Caco-2 (cell line): ENCODE data around the gene COL1A2. TPM values are rescaled to one million over a fixed set of nuclear protein-coding genes. Genes with fewer than 3 reads are reported as not detected.

Experiments used
- BruUV-seq: library from RNA; stranded (reverse); fragments of 400-500 nt; replicated peaks from 2 replicates; lab custom pipeline; 2021; lab: Mats Ljungman, UMichigan
- CTCF ChIA-PET: fragments of 300-600 bp; sonication (Branson Sonifier 250); formaldehyde crosslinking; loops from one replicate; lab custom pipeline; 2022; ENCODE audit warnings: antibody characterized with exemption; lab: Charles Lee
- POLR2A ChIA-PET: fragments of 300-600 bp; sonication (Branson Sonifier 250); formaldehyde crosslinking; loops from one replicate; lab custom pipeline; 2022; ENCODE audit warnings: antibody characterized with exemption; lab: Charles Lee
- DNase-seq, 2 experiments: peaks; one replicate each; pipeline versions ENCODE4 v3.0.0 to v3.0.0-alpha.2; 2020 to 2022
- H3K27me3 ChIP-seq: replicated peaks from 2 replicates; pipeline ENCODE4 v1.6.0; 2011; ENCODE audit warnings: low read length; ENCODE audit not compliant: control insufficient read depth, insufficient read depth
- H3K36me3 ChIP-seq: 2 replicates; pipeline ENCODE4 v1.5.1; 2011; ENCODE audit warnings: low read length; ENCODE audit not compliant: control insufficient read depth, insufficient read depth
- H3K4me1 ChIP-seq: fragments of 250-450 bp; sonication (Bioruptor Pico); 2 replicates; pipeline ENCODE4 v1.5.1; 2020; ENCODE audit warnings: mild to moderate bottlenecking
- H3K4me3 ChIP-seq: 2 replicates; pipeline ENCODE4 v1.5.1; 2011; ENCODE audit warnings: low read depth, mild to moderate bottlenecking, control low read depth, low read length
- H3K9me3 ChIP-seq: fragments of 250-450 bp; sonication (Bioruptor Pico); 2 replicates; pipeline ENCODE4 v1.5.1; 2020; ENCODE audit warnings: mild to moderate bottlenecking, moderate library complexity
- H3K27ac Mint-ChIP-seq: one replicate; pipeline ENCODE4 v1.8.0; 2022; ENCODE audit warnings: mixed read lengths; ENCODE audit not compliant: unreplicated experiment
- H3K27me3 Mint-ChIP-seq: one replicate; pipeline ENCODE4 v1.8.0; 2022; ENCODE audit warnings: mixed read lengths; ENCODE audit not compliant: insufficient read depth, unreplicated experiment
- H3K36me3 Mint-ChIP-seq: one replicate; pipeline ENCODE4 v1.8.0; 2022; ENCODE audit warnings: mild to moderate bottlenecking, mixed read lengths; ENCODE audit not compliant: insufficient read depth, unreplicated experiment
- H3K4me1 Mint-ChIP-seq: one replicate; pipeline ENCODE4 v1.8.0; 2022; ENCODE audit warnings: low read depth, mixed read lengths; ENCODE audit not compliant: unreplicated experiment
- H3K4me3 Mint-ChIP-seq: one replicate; pipeline ENCODE4 v1.8.0; 2022; ENCODE audit warnings: mild to moderate bottlenecking, moderate library complexity, mixed read lengths; ENCODE audit not compliant: unreplicated experiment
- H3K9me3 Mint-ChIP-seq: one replicate; pipeline ENCODE4 v1.8.0; 2022; ENCODE audit warnings: mixed read lengths; ENCODE audit not compliant: unreplicated experiment
- intact Hi-C: fragments of 100-400 bp; cut with micrococcal nuclease; formaldehyde crosslinking; loops from one replicate; pipeline ENCODE4 v1.10.0; 2022; ENCODE audit not compliant: unreplicated experiment
- total RNA-seq: library from RNA; stranded (reverse); gene quantifications from 2 replicates; pipeline ENCODE4 v1.2.3, GENCODE V29; 2022
- TF ChIP-seq, protein P1 (sequence below), 2 experiments: fragments of 200-600 bp in 1 of 2; IDR thresholded peaks; 1 replicate in 1 of 2; 2 replicates in 1 of 2; pipeline versions ENCODE4 v1.5.1 to v1.8.0; 2011 to 2022; ENCODE audit warnings: antibody characterized with exemption in 1 of 2, control low read depth in 1 of 2, inconsistent platforms in 1 of 2, low read depth in 1 of 2, low read length in 1 of 2, mild to moderate bottlenecking in 1 of 2, moderate library complexity in 1 of 2; ENCODE audit not compliant: insufficient read depth in 1 of 2, severe bottlenecking in 1 of 2, unreplicated experiment in 1 of 2

The COL1A2 gene
- total RNA-seq, 1 experiment from 2014 or later = 2.6 TPM

DNA sequence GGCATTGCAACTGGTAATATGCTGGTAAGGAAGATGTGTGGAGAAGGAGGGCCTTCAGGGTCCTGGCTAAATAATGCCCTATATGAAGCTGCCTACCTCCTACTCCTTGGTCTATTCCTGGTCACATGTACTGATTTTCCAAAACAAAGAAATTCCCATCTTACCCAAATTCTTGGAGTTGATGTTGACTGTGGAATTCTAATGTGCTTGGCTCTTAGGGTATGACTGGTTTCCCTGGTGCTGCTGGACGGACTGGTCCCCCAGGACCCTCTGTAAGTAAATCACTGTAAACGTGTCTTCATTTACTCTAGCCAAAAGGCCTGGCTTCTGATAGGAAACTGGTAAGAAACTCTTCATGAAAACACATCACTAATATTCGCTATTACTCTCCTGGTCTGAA is 27.0 kb downstream of the COL1A2 start:
- TF ChIP-seq, protein P1, sequence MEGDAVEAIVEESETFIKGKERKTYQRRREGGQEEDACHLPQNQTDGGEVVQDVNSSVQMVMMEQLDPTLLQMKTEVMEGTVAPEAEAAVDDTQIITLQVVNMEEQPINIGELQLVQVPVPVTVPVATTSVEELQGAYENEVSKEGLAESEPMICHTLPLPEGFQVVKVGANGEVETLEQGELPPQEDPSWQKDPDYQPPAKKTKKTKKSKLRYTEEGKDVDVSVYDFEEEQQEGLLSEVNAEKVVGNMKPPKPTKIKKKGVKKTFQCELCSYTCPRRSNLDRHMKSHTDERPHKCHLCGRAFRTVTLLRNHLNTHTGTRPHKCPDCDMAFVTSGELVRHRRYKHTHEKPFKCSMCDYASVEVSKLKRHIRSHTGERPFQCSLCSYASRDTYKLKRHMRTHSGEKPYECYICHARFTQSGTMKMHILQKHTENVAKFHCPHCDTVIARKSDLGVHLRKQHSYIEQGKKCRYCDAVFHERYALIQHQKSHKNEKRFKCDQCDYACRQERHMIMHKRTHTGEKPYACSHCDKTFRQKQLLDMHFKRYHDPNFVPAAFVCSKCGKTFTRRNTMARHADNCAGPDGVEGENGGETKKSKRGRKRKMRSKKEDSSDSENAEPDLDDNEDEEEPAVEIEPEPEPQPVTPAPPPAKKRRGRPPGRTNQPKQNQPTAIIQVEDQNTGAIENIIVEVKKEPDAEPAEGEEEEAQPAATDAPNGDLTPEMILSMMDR (IDR thresholded peaks at IDR 0.05; ENCODE audit: insufficient read depth in 1 of 2, low read depth in 1 of 2, low read length in 1 of 2, severe bottlenecking in 1 of 2, unreplicated experiment in 1 of 2) = no peak
- Mint-ChIP-seq H3K27me3 (peaks cover 18% of the 10 kb centered on the region), H3K27ac (no peak overlapping the region), H3K4me1 (no peaks in the 10 kb centered on the region), H3K36me3 (peaks cover 6% of the 10 kb centered on the region), H3K4me3 (no peak overlapping the region), H3K9me3 (no peaks in the 10 kb centered on the region)
- Histone ChIP-seq H3K4me1 (no peaks in the 10 kb centered on the region), H3K9me3 (no peaks in the 10 kb centered on the region), H3K36me3 (no peaks in the 10 kb centered on the region), H3K4me3 (no peak overlapping the region), H3K27me3 (no peaks in the 10 kb centered on the region)
- intact Hi-C loops = no loop called here
- no peak for DNase-seq
- BruUV-seq = no TSS peak
- POLR2A ChIA-PET = no interaction called here
- CTCF ChIA-PET = no interaction called here

DNA sequence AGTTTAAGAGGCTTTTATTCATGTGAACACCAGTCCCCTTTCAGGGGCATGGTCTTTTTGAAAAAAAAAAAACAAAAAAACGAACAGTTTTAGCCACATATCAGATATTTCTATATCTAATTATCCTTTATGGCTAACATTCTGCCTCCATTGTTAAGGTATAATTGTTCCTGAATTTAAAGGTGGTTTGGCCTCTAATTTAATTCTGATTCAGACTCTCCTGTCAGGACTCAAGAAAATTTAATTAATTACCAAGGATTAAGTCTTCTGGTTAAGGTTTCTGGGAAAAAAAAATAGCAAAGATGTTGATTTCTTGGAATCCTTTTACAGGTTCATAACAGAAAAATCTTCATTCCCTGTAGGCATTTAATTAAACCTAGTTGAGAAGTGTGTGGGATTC is 27.4 kb downstream of the COL1A2 start:
- ChIA-PET CTCF (no interaction called here), POLR2A (no interaction called here)
- H3K27me3 ChIP-seq = no peaks in the 10 kb centered on the region
- H3K4me1 Mint-ChIP-seq = no peaks in the 10 kb centered on the region
- no peak for DNase-seq
- intact Hi-C loops = no loop called here
- H3K4me1 ChIP-seq = no peaks in the 10 kb centered on the region
- no TSS peak for BruUV-seq
- peaks cover 18% of the 10 kb centered on the region for H3K27me3 Mint-ChIP-seq
- H3K4me3 ChIP-seq = no peak overlapping the region
- TF ChIP-seq, protein P1 (IDR thresholded peaks at IDR 0.05; ENCODE audit: insufficient read depth in 1 of 2, low read depth in 1 of 2, low read length in 1 of 2, severe bottlenecking in 1 of 2, unreplicated experiment in 1 of 2) = no peak
- H3K36me3 Mint-ChIP-seq = peaks cover 6% of the 10 kb centered on the region
- H3K9me3 ChIP-seq = no peaks in the 10 kb centered on the region
- no peak overlapping the region for H3K27ac Mint-ChIP-seq
- no peaks in the 10 kb centered on the region for H3K36me3 ChIP-seq
- H3K9me3 Mint-ChIP-seq = no peaks in the 10 kb centered on the region
- no peak overlapping the region for H3K4me3 Mint-ChIP-seq

DNA sequence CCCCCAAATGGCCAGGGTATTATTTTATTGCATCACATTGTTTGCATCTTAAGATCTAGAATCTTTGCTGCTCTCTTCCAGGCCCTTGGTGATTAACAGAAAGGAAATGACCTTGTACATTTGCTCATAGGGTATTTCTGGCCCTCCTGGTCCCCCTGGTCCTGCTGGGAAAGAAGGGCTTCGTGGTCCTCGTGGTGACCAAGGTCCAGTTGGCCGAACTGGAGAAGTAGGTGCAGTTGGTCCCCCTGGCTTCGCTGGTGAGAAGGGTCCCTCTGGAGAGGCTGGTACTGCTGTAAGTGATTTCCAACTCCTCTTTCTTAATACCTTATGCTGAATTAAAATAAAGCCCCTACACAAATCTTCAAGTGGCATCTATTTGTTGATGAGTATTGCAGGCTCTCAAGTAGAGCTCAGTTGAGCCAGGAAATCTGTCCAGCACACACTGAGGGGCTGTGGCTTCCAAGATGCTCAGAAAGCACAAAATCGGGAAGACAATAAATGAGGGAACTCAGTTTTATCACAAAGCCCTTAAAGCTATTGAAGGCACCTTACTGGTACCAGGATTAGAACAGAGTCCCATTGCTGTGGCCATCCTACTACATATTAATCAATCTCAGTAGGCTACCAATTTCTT is 28.2 kb downstream of the COL1A2 start:
- DNase-seq = no peak
- ChIA-PET CTCF (no interaction called here), POLR2A (no interaction called here)
- intact Hi-C loops = no loop called here
- Histone ChIP-seq H3K36me3 (no peaks in the 10 kb centered on the region), H3K4me3 (no peak overlapping the region), H3K4me1 (no peaks in the 10 kb centered on the region), H3K27me3 (no peaks in the 10 kb centered on the region), H3K9me3 (no peaks in the 10 kb centered on the region)
- Mint-ChIP-seq H3K27me3 (peaks cover 14% of the 10 kb centered on the region), H3K4me3 (no peak overlapping the region), H3K4me1 (no peaks in the 10 kb centered on the region), H3K9me3 (no peaks in the 10 kb centered on the region), H3K27ac (no peak overlapping the region), H3K36me3 (peaks cover 6% of the 10 kb centered on the region)
- no TSS peak for BruUV-seq
- TF ChIP-seq, protein P1 (IDR thresholded peaks at IDR 0.05; ENCODE audit: insufficient read depth in 1 of 2, low read depth in 1 of 2, low read length in 1 of 2, severe bottlenecking in 1 of 2, unreplicated experiment in 1 of 2) = no peak
